ENCODE data around the gene BRSK2.

BRSK2 gene

GRCh38 chr11:1469287-1469910 lies 79.7 kb downstream of the BRSK2 start:
- DNase-seq (ENCODE audit: low read depth): no peak

- no peak for DNase-seq (ENCODE audit: low read depth)
Measured at GRCh38 chr11:1469911-1470680, 80.4 kb downstream of the BRSK2 start.

GRCh38 chr11:1470681-1471611 lies 81.2 kb downstream of the BRSK2 start:
- no peak for DNase-seq (ENCODE audit: low read depth)

GRCh38 chr11:1471736-1472135 lies 82.0 kb downstream of the BRSK2 start:
- DNase-seq (ENCODE audit: low read depth): no peak

- DNase-seq (ENCODE audit: low read depth): no peak
Measured at GRCh38 chr11:1472180-1473005, 82.7 kb downstream of the BRSK2 start.

- DNase-seq (ENCODE audit: low read depth): no peak
Measured at GRCh38 chr11:1473011-1473628, 83.4 kb downstream of the BRSK2 start.

GRCh38 chr11:1473786-1474185 lies 84.1 kb downstream of the BRSK2 start:
- no peak for DNase-seq (ENCODE audit: low read depth)

GRCh38 chr11:1475841-1476240 lies 86.1 kb downstream of the BRSK2 start:
- DNase-seq (ENCODE audit: low read depth): no peak

GRCh38 chr11:1476940-1477736 lies 87.4 kb downstream of the BRSK2 start:
- no peak for DNase-seq (ENCODE audit: low read depth)

GRCh38 chr11:1478011-1478410 lies 88.3 kb downstream of the BRSK2 start:
- DNase-seq (ENCODE audit: low read depth): no peak

GRCh38 chr11:1478544-1478943 lies 88.8 kb downstream of the BRSK2 start:
- no peak for DNase-seq (ENCODE audit: low read depth)

- no peak for DNase-seq (ENCODE audit: low read depth)
Measured at GRCh38 chr11:1479006-1479677, 89.4 kb downstream of the BRSK2 start.

GRCh38 chr11:1479678-1480118 lies 90.0 kb downstream of the BRSK2 start:
- DNase-seq (ENCODE audit: low read depth): no peak

GRCh38 chr11:1480191-1480554 lies 90.4 kb downstream of the BRSK2 start:
- DNase-seq (ENCODE audit: low read depth): no peak

- no peak for DNase-seq (ENCODE audit: low read depth)
Measured at GRCh38 chr11:1480555-1481482, 91.1 kb downstream of the BRSK2 start.

GRCh38 chr11:1481483-1481825 lies 91.7 kb downstream of the BRSK2 start:
- no peak for DNase-seq (ENCODE audit: low read depth)

- DNase-seq (ENCODE audit: low read depth): no peak
Measured at GRCh38 chr11:1481861-1482441, 92.2 kb downstream of the BRSK2 start.

Measured in HS-5 (cell line).